Bronchial epithelial cell (primary cell): ENCODE data around the gene OPA3. TPM values are rescaled to one million over a fixed set of nuclear protein-coding genes. Genes with fewer than 3 reads are reported as not detected.
A peak's percentile ranks its signal among the peaks of the same experiment; 100 is the strongest.

Experiments used
- DNase-seq: peaks from one replicate; pipeline ENCODE4 v3.0.0-alpha.2; 2010; ENCODE audit warnings: low read depth
- FAIRE-seq: peaks from 2 replicates; lab custom pipeline; 2011; peaks lifted over from hg19 to GRCh38; lab: Jason Lieb, UNC
- H3K27me3 ChIP-seq: 2 replicates; pipeline ENCODE4 v1.5.1; 2011; ENCODE audit warnings: low read length; ENCODE audit not compliant: control insufficient read depth, insufficient read depth
- H3K36me3 ChIP-seq: 2 replicates; pipeline ENCODE4 v1.5.1; 2011; ENCODE audit warnings: low read length; ENCODE audit not compliant: control insufficient read depth, insufficient read depth
- H3K4me3 ChIP-seq: 2 replicates; pipeline ENCODE4 v1.5.1; 2011; ENCODE audit warnings: mild to moderate bottlenecking, low read depth, low read length, control low read depth
- CTCF ChIP-seq: IDR thresholded peaks from 2 replicates; pipeline ENCODE4 v1.5.1; 2011; ENCODE audit warnings: mild to moderate bottlenecking, moderate library complexity, low read length, control low read depth, inconsistent platforms; ENCODE audit not compliant: insufficient read depth, severe bottlenecking
- total RNA-seq: library from RNA; depleted of rRNA; stranded (reverse); fragments of >200 nt; gene quantifications from 2 replicates; pipeline ENCODE4 v1.2.1, GENCODE V29; 2014

The OPA3 gene
- total RNA-seq, 1 donor from 2014 or later, result 5.3 TPM

DNA sequence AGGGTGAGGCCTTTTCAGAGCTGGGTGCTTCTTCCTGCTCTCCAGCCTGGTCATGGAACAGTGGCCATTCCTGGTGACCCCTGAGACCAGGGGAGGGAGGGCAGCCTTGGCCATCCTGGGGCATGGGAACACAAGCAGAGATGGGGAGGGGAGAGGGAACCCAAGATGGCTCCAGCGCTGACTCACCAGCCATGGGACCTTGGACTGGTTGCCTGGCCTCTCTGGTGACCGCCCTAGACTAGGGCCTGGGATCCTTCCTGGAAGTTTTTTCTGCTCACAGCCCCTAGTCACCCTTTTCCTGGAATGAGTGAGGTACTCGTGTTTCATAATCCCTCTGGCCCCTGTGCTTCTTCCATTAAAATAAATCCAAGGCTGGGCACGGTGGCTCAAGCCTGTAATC, 3.3 kb upstream of the OPA3 start:
- no peak for TF ChIP-seq CTCF
- no peaks in the 10 kb centered on the region for H3K27me3 ChIP-seq
- FAIRE-seq (no peak), DNase-seq (no peak)
- no peaks in the 10 kb centered on the region for H3K36me3 ChIP-seq
- no peak overlapping the region for H3K4me3 ChIP-seq

GRCh38 chr19:45585158-45585577, 566 bp upstream of the OPA3 start:
- no peak for TF ChIP-seq CTCF
- DNase-seq, result no peak
- Histone ChIP-seq H3K4me3 (peak overlapping the region; percentile 81), H3K27me3 (no peaks in the 10 kb centered on the region), H3K36me3 (no peaks in the 10 kb centered on the region)
- FAIRE-seq, result no peak

DNA sequence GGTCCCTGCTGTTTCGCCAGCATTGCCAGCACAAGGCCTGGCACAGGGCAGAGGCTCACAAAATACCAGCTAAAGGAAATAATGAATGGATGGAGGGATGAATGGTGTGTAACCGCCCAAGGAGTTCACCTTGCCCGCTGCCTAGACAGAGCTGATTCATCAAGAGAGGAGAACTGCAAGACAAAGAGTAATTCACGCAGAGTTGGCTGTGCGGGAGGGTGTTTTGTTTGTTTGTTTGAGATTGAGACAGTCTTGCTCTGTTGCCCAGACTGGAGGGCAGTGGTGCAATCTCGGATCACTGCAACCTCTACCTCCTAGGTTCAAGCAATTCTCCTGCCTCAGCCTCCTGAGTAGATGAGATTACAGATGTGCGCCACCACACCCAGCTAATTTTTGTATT, 3.0 kb downstream of the OPA3 start:
- no peak for TF ChIP-seq CTCF
- H3K4me3 ChIP-seq, result no peak overlapping the region
- DNase-seq (no peak), FAIRE-seq (no peak)
- no peaks in the 10 kb centered on the region for H3K27me3 ChIP-seq
- H3K36me3 ChIP-seq, result no peaks in the 10 kb centered on the region

DNA sequence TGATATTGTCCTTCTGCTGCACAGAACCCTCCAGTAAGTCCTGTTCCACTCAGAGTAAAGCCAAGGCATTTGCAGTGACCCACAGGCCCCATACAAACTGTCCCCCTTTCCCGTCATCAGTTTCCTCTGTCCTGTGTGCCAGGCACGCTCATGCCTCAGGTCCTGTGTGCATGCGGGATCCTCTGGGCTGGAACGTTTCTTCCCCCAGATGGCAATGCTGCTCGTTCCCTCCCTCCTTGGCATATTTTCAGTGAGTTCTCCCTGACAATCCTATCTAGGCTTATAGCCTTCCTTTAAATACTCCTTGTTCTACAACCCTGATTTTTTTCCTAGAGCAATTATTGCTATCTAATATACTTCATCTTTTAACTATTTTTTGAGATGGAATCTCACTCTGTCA, 5.7 kb downstream of the OPA3 start:
- no peak for DNase-seq
- no peaks in the 10 kb centered on the region for H3K27me3 ChIP-seq
- no peaks in the 10 kb centered on the region for H3K36me3 ChIP-seq
- H3K4me3 ChIP-seq, result no peak overlapping the region
- FAIRE-seq, result no peak
- TF ChIP-seq CTCF, result no peak

DNA sequence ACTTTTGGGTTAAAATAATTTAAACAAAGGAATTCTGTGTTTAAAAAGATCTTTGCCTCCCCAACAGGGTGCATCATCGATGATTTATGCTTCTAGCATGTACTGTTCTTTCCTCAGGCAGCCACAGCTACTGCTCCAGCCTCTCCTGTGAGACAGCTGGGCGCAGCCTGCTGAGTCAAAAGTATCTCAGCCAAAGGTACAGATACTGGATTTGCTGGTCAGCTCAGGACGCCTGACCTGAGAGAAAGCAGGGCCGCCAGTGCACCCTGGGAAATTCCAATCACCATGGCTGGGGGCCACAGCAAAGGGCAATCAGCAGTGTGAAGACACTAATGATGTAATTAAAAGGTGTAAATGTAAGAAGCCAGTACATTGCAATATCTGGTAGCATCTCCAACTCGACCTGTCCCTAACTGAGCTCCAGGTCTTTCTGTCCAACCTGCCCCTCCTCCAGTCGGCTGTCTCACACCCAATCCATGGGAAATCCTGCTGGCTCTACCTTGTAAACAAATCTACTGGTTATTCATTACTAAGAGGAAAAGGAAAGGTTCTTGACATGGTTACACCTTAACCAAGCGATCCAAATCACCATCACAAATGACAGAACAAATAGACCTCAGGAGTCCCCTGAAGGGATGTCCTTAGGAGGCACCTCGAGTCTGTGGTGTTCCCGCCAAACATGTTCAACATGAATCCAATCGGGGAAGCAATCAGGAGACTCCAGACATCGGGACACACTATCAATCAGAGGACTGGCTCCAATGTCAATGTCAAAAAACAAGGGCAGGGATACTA, 7.3 kb downstream of the OPA3 start:
- DNase-seq, result peak; percentile 94
- FAIRE-seq, result peak; percentile 58
- Histone ChIP-seq H3K27me3 (no peaks in the 10 kb centered on the region), H3K36me3 (no peaks in the 10 kb centered on the region), H3K4me3 (no peak overlapping the region)
- TF ChIP-seq CTCF, result no peak

- DNase-seq (no peak), FAIRE-seq (no peak)
- no peak overlapping the region for H3K4me3 ChIP-seq
- no peaks in the 10 kb centered on the region for H3K36me3 ChIP-seq
- H3K27me3 ChIP-seq, result no peaks in the 10 kb centered on the region
- no peak for TF ChIP-seq CTCF
These were observed 7.9 kb downstream of the OPA3 start for GRCh38 chr19:45576682-45577081.
